Keratinocyte (primary cell): Measurements from ENCODE around the gene DAPK3. TPM values are rescaled to one million over a fixed set of nuclear protein-coding genes. Genes with fewer than 3 reads are reported as not detected.

Experiments
- DNase-seq: peaks from one replicate; pipeline ENCODE4 v3.0.0-alpha.2; 2011; ENCODE audit warnings: low read depth, missing footprints, low spot score
- FAIRE-seq: peaks from 2 replicates; lab custom pipeline; 2011; peaks lifted over from hg19 to GRCh38; lab: Jason Lieb, UNC
- H2AFZ ChIP-seq: 2 replicates; pipeline ENCODE4 v1.6.0; 2012; ENCODE audit warnings: low read length, control low read depth, inconsistent platforms; ENCODE audit not compliant: control insufficient read depth
- H3K27ac ChIP-seq: 2 replicates; pipeline ENCODE4 v1.5.1; 2011; ENCODE audit warnings: low read length; ENCODE audit not compliant: control insufficient read depth, insufficient read depth
- H3K27me3 ChIP-seq: 3 replicates; pipeline ENCODE4 v1.6.0; 2011; ENCODE audit warnings: low read length; ENCODE audit not compliant: control insufficient read depth, insufficient read depth; ENCODE audit errors: extremely low read depth
- H3K36me3 ChIP-seq, 2 experiments: 2 replicates in 1 of 2; 3 replicates in 1 of 2; pipeline ENCODE4 v1.5.1; 2011; ENCODE audit warnings: low read length in 2 of 2, mild to moderate bottlenecking in 1 of 2; ENCODE audit not compliant: control insufficient read depth in 2 of 2, insufficient read depth in 2 of 2; ENCODE audit errors: extremely low read depth in 1 of 2
- H3K4me1 ChIP-seq: 3 replicates; pipeline ENCODE4 v1.5.1; 2011; ENCODE audit warnings: low read length; ENCODE audit not compliant: control insufficient read depth, insufficient read depth; ENCODE audit errors: extremely low read depth
- H3K4me2 ChIP-seq: 3 replicates; pipeline ENCODE4 v1.6.0; 2011; ENCODE audit warnings: low read depth, low read length; ENCODE audit not compliant: control insufficient read depth, insufficient read depth; ENCODE audit errors: extremely low read depth
- H3K4me3 ChIP-seq, 3 experiments: fragments of 200-600 bp in 1 of 3; sonication (generic) in 1 of 3; 2 replicates in 2 of 3; 3 replicates in 1 of 3; pipeline ENCODE4 v1.5.1; 2011 to 2016; ENCODE audit warnings: low read length in 3 of 3, mild to moderate bottlenecking in 3 of 3, control low read depth in 2 of 3, inconsistent platforms in 1 of 3, low read depth in 1 of 3, mixed read lengths in 1 of 3, mixed run types in 1 of 3, moderate library complexity in 1 of 3; ENCODE audit not compliant: control insufficient read depth in 2 of 3, insufficient read depth in 2 of 3; ENCODE audit errors: extremely low read depth in 1 of 3
- H3K79me2 ChIP-seq: 2 replicates; pipeline ENCODE4 v1.6.0; 2012; ENCODE audit warnings: low read length; ENCODE audit not compliant: control insufficient read depth, insufficient read depth
- H3K9ac ChIP-seq: 3 replicates; pipeline ENCODE4 v1.6.0; 2011; ENCODE audit warnings: low read length; ENCODE audit not compliant: control insufficient read depth, insufficient read depth; ENCODE audit errors: extremely low read depth
- H3K9me1 ChIP-seq: 3 replicates; pipeline ENCODE4 v1.6.0; 2011; ENCODE audit warnings: low read length; ENCODE audit not compliant: control insufficient read depth, insufficient read depth; ENCODE audit errors: extremely low read depth
- H3K9me3 ChIP-seq: 2 replicates; pipeline ENCODE4 v1.5.1; 2012; ENCODE audit warnings: low read depth, low read length; ENCODE audit not compliant: control insufficient read depth
- H4K20me1 ChIP-seq: 3 replicates; pipeline ENCODE4 v1.6.0; 2011; ENCODE audit warnings: low read length; ENCODE audit not compliant: control insufficient read depth, insufficient read depth; ENCODE audit errors: extremely low read depth
- CTCF ChIP-seq, 3 experiments: IDR thresholded peaks in 1 of 3; conservative IDR thresholded peaks in 1 of 3; optimal IDR thresholded peaks in 1 of 3; 2 replicates in 2 of 3; 3 replicates in 1 of 3; pipeline versions ENCODE3 to v1.5.1; 2011; ENCODE audit warnings: low read length in 3 of 3, mild to moderate bottlenecking in 3 of 3, moderate library complexity in 2 of 3, control low read depth in 1 of 3, inconsistent platforms in 1 of 3; ENCODE audit not compliant: insufficient read depth in 2 of 3; ENCODE audit errors: extremely low read depth in 1 of 3
- EZH2 ChIP-seq: IDR thresholded peaks from one replicate; pipeline ENCODE4 v1.6.1; 2012; ENCODE audit warnings: inconsistent platforms, mild to moderate bottlenecking, low read length, moderate library complexity
- dilution Hi-C: fragments of 300-500 bp; cut with MboI; formaldehyde crosslinking; loops from one replicate; pipeline ENCODE4 v1.7.0; 2020; ENCODE audit warnings: low sequenced_read_pairs; ENCODE audit not compliant: extremely low pct_ligation_motif_present
- polyA plus RNA-seq, 5 experiments: library from polyadenylated mRNA; depleted of rRNA in 3 of 5; stranded (reverse) in 3 of 5; stranded (forward) in 1 of 5; unstranded in 1 of 5; fragments of >200 nt; gene quantifications; 1 replicate in 1 of 5; 2 replicates in 3 of 5; 3 replicates in 1 of 5; pipeline versions ENCODE4 v1.2.1 to v1.2.3, GENCODE V29; 2011 to 2012; ENCODE audit warnings: missing spikeins in 2 of 5, low read depth in 1 of 5, low replicate concordance in 1 of 5

DAPK3 gene
- polyA plus RNA-seq, 1 donor (not counting 4 experiments of a cell fraction or from before 2014, with no cell fraction given): 57.3 TPM

GRCh38 chr19:3975144-3975543, 4.2 kb upstream of the DAPK3 start:
- H3K4me2 ChIP-seq: no peak overlapping the region
- H3K79me2 ChIP-seq: peaks cover 48% of the 10 kb centered on the region
- DNase-seq (no peak), FAIRE-seq (no peak)
- H3K9me1 ChIP-seq: peaks cover 3% of the 10 kb centered on the region
- no peak overlapping the region for H3K9ac ChIP-seq
- H3K9me3 ChIP-seq: no peaks in the 10 kb centered on the region
- no peaks in the 10 kb centered on the region for H3K4me1 ChIP-seq
- H3K36me3 ChIP-seq: peaks cover 42 to 44% of the 10 kb centered on the region in 2 experiments
- H3K27ac ChIP-seq: no peak overlapping the region
- dilution Hi-C loops: no loop called here
- no peaks in the 10 kb centered on the region for H3K27me3 ChIP-seq
- H2AFZ ChIP-seq: no peak overlapping the region
- H3K4me3 ChIP-seq: no peak overlapping the region
- TF ChIP-seq CTCF (optimal IDR thresholded peaks at IDR 0.05 in 1 of 3, IDR thresholded peaks at IDR 0.05 in 1 of 3, conservative IDR thresholded peaks at IDR 0.05 in 1 of 3; ENCODE audit: extremely low read depth in 1 of 3, insufficient read depth in 2 of 3, low read length in 3 of 3) (no peak), EZH2 (no peak)
- H4K20me1 ChIP-seq: peaks cover 58% of the 10 kb centered on the region

GRCh38 chr19:3970313-3970807, 539 bp downstream of the DAPK3 start:
- dilution Hi-C loops: no loop called here
- H3K4me1 ChIP-seq: peaks cover 22% of the 10 kb centered on the region
- FAIRE-seq: no peak

More at GRCh38 chr19:3970313-3970807, 539 bp downstream of the DAPK3 start:
- peaks cover 45% of the 10 kb centered on the region for H3K79me2 ChIP-seq
- H2AFZ ChIP-seq: no peak overlapping the region
- H3K36me3 ChIP-seq: peaks cover 24 to 25% of the 10 kb centered on the region in 2 experiments
- H3K27me3 ChIP-seq: no peaks in the 10 kb centered on the region
- H4K20me1 ChIP-seq: peaks cover 33% of the 10 kb centered on the region
- TF ChIP-seq CTCF (optimal IDR thresholded peaks at IDR 0.05 in 1 of 3, IDR thresholded peaks at IDR 0.05 in 1 of 3, conservative IDR thresholded peaks at IDR 0.05 in 1 of 3; ENCODE audit: extremely low read depth in 1 of 3, insufficient read depth in 2 of 3, low read length in 3 of 3) (no peak), EZH2 (no peak)
- H3K27ac ChIP-seq: peak overlapping the region; percentile 94
- H3K9me3 ChIP-seq: no peaks in the 10 kb centered on the region
- no peaks in the 10 kb centered on the region for H3K9me1 ChIP-seq
- peak overlapping the region; percentile 95 for H3K4me2 ChIP-seq
- peak overlapping the region; percentile 79 to 94 (median 93) for H3K4me3 ChIP-seq
- peak overlapping the region; percentile 85 for H3K9ac ChIP-seq
- DNase-seq: no peak
